Measurements from ENCODE around the gene NMT1. TPM values are rescaled to one million over a fixed set of nuclear protein-coding genes. Genes with fewer than 3 reads are reported as not detected.
A peak's percentile ranks its signal among the peaks of the same experiment; 100 is the strongest.

The NMT1 gene
- total and polyA plus RNA-seq, 2 of the 13 experiments (the other 11 are each of a cell fraction or from before 2014, with no cell fraction given): 75.7 to 142 TPM

GRCh38 chr17:45123930-45124796 is 63.0 kb downstream of the NMT1 start (continued):
- TF ChIP-seq MAX (IDR thresholded peaks at IDR 0.05) (no peak), SIN3B (IDR thresholded peaks at IDR 0.05; ENCODE audit: low read length) (0 out of 2 replicates have a peak, but pooled peaks have one; percentile 19), PPARG (CRISPR knock-in tag; conservative IDR thresholded peaks at IDR 0.05) (no peak; the same call in 1 of the 2 replicates), TEAD3 (CRISPR knock-in tag; optimal IDR thresholded peaks at IDR 0.05; ENCODE audit: borderline replicate concordance) (peak; percentile 80), ZNF318 (CRISPR knock-in tag; IDR thresholded peaks at IDR 0.05) (0 out of 2 replicates have a peak, but pooled peaks have one; percentile 12), NFKB2 (CRISPR knock-in tag; IDR thresholded peaks at IDR 0.05; ENCODE audit: borderline replicate concordance) (no peak), ZNF616 (CRISPR knock-in tag; IDR thresholded peaks at IDR 0.05; ENCODE audit: low read depth) (0 out of 2 replicates have a peak, but pooled peaks have one; percentile 49), SATB2 (CRISPR knock-in tag; IDR thresholded peaks at IDR 0.05) (no peak), ZNF850 (CRISPR knock-in tag; conservative IDR thresholded peaks at IDR 0.05) (no peak), NR2F2 (IDR thresholded peaks at IDR 0.05; ENCODE audit: borderline replicate concordance, low read depth) (no peak), ZNF224 (CRISPR knock-in tag; IDR thresholded peaks at IDR 0.05) (no peak), ZNF230 (CRISPR knock-in tag; IDR thresholded peaks at IDR 0.05) (0 out of 2 replicates have a peak, but pooled peaks have one; percentile 54), SRSF4 (IDR thresholded peaks at IDR 0.05; ENCODE audit: low read depth, low read length, poor library complexity, severe bottlenecking) (no peak), ETV6 (CRISPR knock-in tag; conservative IDR thresholded peaks at IDR 0.05) (0 out of 2 replicates have a peak, but pooled peaks have one; percentile 50), ZNF839 (CRISPR knock-in tag; IDR thresholded peaks at IDR 0.05; ENCODE audit: borderline replicate concordance) (no peak), SALL1 (CRISPR knock-in tag; IDR thresholded peaks at IDR 0.05) (peak; percentile 43), ZNF788 (CRISPR knock-in tag; IDR thresholded peaks at IDR 0.05; ENCODE audit: borderline replicate concordance) (peak; percentile 61; the same call in 1 of the 2 replicates), ZNF784 (CRISPR knock-in tag; IDR thresholded peaks at IDR 0.05; ENCODE audit: borderline replicate concordance) (0 out of 2 replicates have a peak, but pooled peaks have one; percentile 58), ZBTB8A (CRISPR knock-in tag; IDR thresholded peaks at IDR 0.05; ENCODE audit: borderline replicate concordance, low read depth) (no peak)

Data from HepG2 (cell line).